Measurements from ENCODE around the gene CASP10. TPM values are rescaled to one million over a fixed set of nuclear protein-coding genes. Genes with fewer than 3 reads are reported as not detected.
"Not testable (repeated sequence)": the region's sequence is repeated elsewhere in the genome, so short reads cannot be mapped to it uniquely, and the experiment has no call there.

The CASP10 gene
- total RNA-seq, 1 donor from 2014 or later: 12.7 TPM

GRCh38 chr2:201149821-201150165 lies 33.1 kb upstream of the CASP10 start:
- H3K4me1 Mint-ChIP-seq: peaks cover 24% of the 10 kb centered on the region
- H3K4me3 Mint-ChIP-seq; H3K27ac Mint-ChIP-seq; H3K27me3 Mint-ChIP-seq; H3K9me3 Mint-ChIP-seq; DNase-seq; intact Hi-C loops (cut with micrococcal nuclease): not testable (repeated sequence)
- H3K36me3 Mint-ChIP-seq (ENCODE audit: low read depth): peaks cover 70% of the 10 kb centered on the region

- H3K4me3 Mint-ChIP-seq: no peak overlapping the region
- H3K4me1 Mint-ChIP-seq: peaks cover 24% of the 10 kb centered on the region
- H3K27ac Mint-ChIP-seq: peak overlapping the region; percentile 44
- no peak for DNase-seq
- H3K27me3 Mint-ChIP-seq: no peaks in the 10 kb centered on the region
- H3K36me3 Mint-ChIP-seq (ENCODE audit: low read depth): peaks cover 72% of the 10 kb centered on the region
- intact Hi-C loops (cut with micrococcal nuclease): no loop called here
- H3K9me3 Mint-ChIP-seq: no peaks in the 10 kb centered on the region
These were observed 32.4 kb upstream of the CASP10 start for GRCh38 chr2:201150454-201151020.

- intact Hi-C loops (cut with micrococcal nuclease): no loop called here
- Mint-ChIP-seq H3K27ac (peak overlapping the region; percentile 44), H3K27me3 (no peaks in the 10 kb centered on the region), H3K36me3 (ENCODE audit: low read depth) (peaks cover 77% of the 10 kb centered on the region), H3K4me1 (peaks cover 24% of the 10 kb centered on the region), H3K9me3 (no peaks in the 10 kb centered on the region), H3K4me3 (no peak overlapping the region)
- no peak for DNase-seq
These were observed 31.6 kb upstream of the CASP10 start for GRCh38 chr2:201151127-201151981.

GRCh38 chr2:201152517-201152916 lies 30.4 kb upstream of the CASP10 start:
- Mint-ChIP-seq H3K27me3 (no peaks in the 10 kb centered on the region), H3K36me3 (ENCODE audit: low read depth) (peaks cover 76% of the 10 kb centered on the region), H3K9me3 (no peaks in the 10 kb centered on the region), H3K4me1 (peaks cover 23% of the 10 kb centered on the region), H3K27ac (no peak overlapping the region), H3K4me3 (no peak overlapping the region)
- DNase-seq: no peak
- intact Hi-C loops (cut with micrococcal nuclease): no loop called here

GRCh38 chr2:201152999-201153815 lies 29.7 kb upstream of the CASP10 start:
- H3K27ac Mint-ChIP-seq: peak overlapping the region; percentile 0
- H3K4me3 Mint-ChIP-seq: no peak overlapping the region
- H3K9me3 Mint-ChIP-seq: no peaks in the 10 kb centered on the region
- intact Hi-C loops (cut with micrococcal nuclease): no loop called here
- peaks cover 82% of the 10 kb centered on the region for H3K36me3 Mint-ChIP-seq (ENCODE audit: low read depth)
- no peak for DNase-seq
- H3K27me3 Mint-ChIP-seq: no peaks in the 10 kb centered on the region
- peaks cover 30% of the 10 kb centered on the region for H3K4me1 Mint-ChIP-seq

GRCh38 chr2:201154615-201155399 lies 28.1 kb upstream of the CASP10 start:
- no peaks in the 10 kb centered on the region for H3K9me3 Mint-ChIP-seq
- H3K27me3 Mint-ChIP-seq: no peaks in the 10 kb centered on the region
- no peak overlapping the region for H3K4me3 Mint-ChIP-seq
- H3K27ac Mint-ChIP-seq: peak overlapping the region; percentile 42
- DNase-seq: no peak
- intact Hi-C loops (cut with micrococcal nuclease): loop anchor here (5.0 kb wide), 2 partner anchors 83 to 193 kb away; partner anchors contain the start of genes HYCC2, NDUFB3 and ORC2
- peaks cover 27% of the 10 kb centered on the region for H3K4me1 Mint-ChIP-seq
- peaks cover 76% of the 10 kb centered on the region for H3K36me3 Mint-ChIP-seq (ENCODE audit: low read depth)

GRCh38 chr2:201156036-201156435 lies 26.9 kb upstream of the CASP10 start:
- Mint-ChIP-seq H3K9me3 (no peaks in the 10 kb centered on the region), H3K4me3 (no peak overlapping the region), H3K27ac (no peak overlapping the region), H3K27me3 (no peaks in the 10 kb centered on the region), H3K36me3 (ENCODE audit: low read depth) (peaks cover 75% of the 10 kb centered on the region), H3K4me1 (peaks cover 23% of the 10 kb centered on the region)
- intact Hi-C loops (cut with micrococcal nuclease): loop anchor here (5.0 kb wide), 2 partner anchors 84 to 194 kb away; partner anchors contain the start of genes HYCC2, NDUFB3 and ORC2
- DNase-seq: no peak

- intact Hi-C loops (cut with micrococcal nuclease): loop anchor here (5.0 kb wide), 2 partner anchors 84 to 194 kb away; partner anchors contain the start of genes HYCC2, NDUFB3 and ORC2
- H3K27ac Mint-ChIP-seq: no peak overlapping the region
- no peak overlapping the region for H3K4me3 Mint-ChIP-seq
These were observed 26.3 kb upstream of the CASP10 start for GRCh38 chr2:201156640-201157039.

GRCh38 chr2:201157694-201158093 lies 25.2 kb upstream of the CASP10 start:
- Mint-ChIP-seq H3K4me3 (peak overlapping the region; percentile 42), H3K9me3 (no peaks in the 10 kb centered on the region), H3K4me1 (peaks cover 18% of the 10 kb centered on the region), H3K36me3 (ENCODE audit: low read depth) (peaks cover 73% of the 10 kb centered on the region), H3K27ac (peak overlapping the region; percentile 77), H3K27me3 (no peaks in the 10 kb centered on the region)
- no peak for DNase-seq
- intact Hi-C loops (cut with micrococcal nuclease): loop anchor here (1.0 to 5.0 kb wide), 3 partner anchors 40 to 195 kb away; partner anchors contain the start of genes HYCC2, NDUFB3 and ORC2

More at GRCh38 chr2:201156640-201157039, 26.3 kb upstream of the CASP10 start:
- H3K27me3 Mint-ChIP-seq: no peaks in the 10 kb centered on the region
- H3K9me3 Mint-ChIP-seq: no peaks in the 10 kb centered on the region
- no peak for DNase-seq
- peaks cover 71% of the 10 kb centered on the region for H3K36me3 Mint-ChIP-seq (ENCODE audit: low read depth)
- peaks cover 19% of the 10 kb centered on the region for H3K4me1 Mint-ChIP-seq

GRCh38 chr2:201158111-201158929 lies 24.6 kb upstream of the CASP10 start:
- peak overlapping the region; percentile 77 for H3K27ac Mint-ChIP-seq
- H3K36me3 Mint-ChIP-seq (ENCODE audit: low read depth): peaks cover 73% of the 10 kb centered on the region
- no peaks in the 10 kb centered on the region for H3K9me3 Mint-ChIP-seq
- intact Hi-C loops (cut with micrococcal nuclease): loop anchor here (1.0 to 5.0 kb wide), 3 partner anchors 41 to 196 kb away; partner anchors contain the start of genes HYCC2, NDUFB3 and ORC2
- DNase-seq: peak; percentile 89
- H3K4me3 Mint-ChIP-seq: peak overlapping the region; percentile 42
- no peaks in the 10 kb centered on the region for H3K27me3 Mint-ChIP-seq
- peaks cover 18% of the 10 kb centered on the region for H3K4me1 Mint-ChIP-seq

- Mint-ChIP-seq H3K9me3 (peaks cover 3% of the 10 kb centered on the region), H3K36me3 (ENCODE audit: low read depth) (peaks cover 79% of the 10 kb centered on the region), H3K4me1 (peaks cover 4% of the 10 kb centered on the region), H3K27ac (no peak overlapping the region), H3K27me3 (no peaks in the 10 kb centered on the region), H3K4me3 (no peak overlapping the region)
- intact Hi-C loops (cut with micrococcal nuclease): no loop called here
- no peak for DNase-seq
These were observed 18.8 kb upstream of the CASP10 start for GRCh38 chr2:201164166-201164565.

GRCh38 chr2:201167546-201167945 lies 15.4 kb upstream of the CASP10 start:
- DNase-seq: no peak
- Mint-ChIP-seq H3K4me3 (no peak overlapping the region), H3K27ac (no peak overlapping the region), H3K36me3 (ENCODE audit: low read depth) (peaks cover 62% of the 10 kb centered on the region), H3K27me3 (no peaks in the 10 kb centered on the region), H3K4me1 (peaks cover 2% of the 10 kb centered on the region), H3K9me3 (peaks cover 3% of the 10 kb centered on the region)
- intact Hi-C loops (cut with micrococcal nuclease): no loop called here

All from activated CD4-positive, alpha-beta T cell treated with anti-CD3 and anti-CD28 coated beads, Interleukin-2, amount 10 ng/mL, durations not matched to agents 24 days and 14 days (primary cell).